ENCODE results near the gene ATP5PD.

DNA sequence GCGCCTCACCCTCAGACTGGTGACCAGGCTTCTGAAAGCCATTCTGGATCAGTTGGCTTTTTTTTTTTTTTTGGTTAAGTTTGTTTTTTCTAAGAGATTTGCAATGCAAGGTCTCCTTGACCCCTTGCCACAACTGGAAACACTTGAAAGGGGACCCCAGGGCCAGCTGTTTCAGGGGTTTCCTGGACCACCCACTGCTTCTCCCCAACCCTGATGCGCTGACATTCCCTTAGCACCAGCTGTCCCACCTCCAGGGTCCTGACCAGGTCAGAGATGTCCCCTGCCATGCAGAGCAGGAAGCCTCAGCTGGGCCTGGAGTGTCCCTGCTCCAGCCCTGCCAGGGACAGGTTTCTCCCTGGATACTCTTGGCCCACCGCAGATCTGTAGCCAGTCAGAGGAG, 42.4 kb downstream of the ATP5PD start:
- TF ChIP-seq, protein P1, sequence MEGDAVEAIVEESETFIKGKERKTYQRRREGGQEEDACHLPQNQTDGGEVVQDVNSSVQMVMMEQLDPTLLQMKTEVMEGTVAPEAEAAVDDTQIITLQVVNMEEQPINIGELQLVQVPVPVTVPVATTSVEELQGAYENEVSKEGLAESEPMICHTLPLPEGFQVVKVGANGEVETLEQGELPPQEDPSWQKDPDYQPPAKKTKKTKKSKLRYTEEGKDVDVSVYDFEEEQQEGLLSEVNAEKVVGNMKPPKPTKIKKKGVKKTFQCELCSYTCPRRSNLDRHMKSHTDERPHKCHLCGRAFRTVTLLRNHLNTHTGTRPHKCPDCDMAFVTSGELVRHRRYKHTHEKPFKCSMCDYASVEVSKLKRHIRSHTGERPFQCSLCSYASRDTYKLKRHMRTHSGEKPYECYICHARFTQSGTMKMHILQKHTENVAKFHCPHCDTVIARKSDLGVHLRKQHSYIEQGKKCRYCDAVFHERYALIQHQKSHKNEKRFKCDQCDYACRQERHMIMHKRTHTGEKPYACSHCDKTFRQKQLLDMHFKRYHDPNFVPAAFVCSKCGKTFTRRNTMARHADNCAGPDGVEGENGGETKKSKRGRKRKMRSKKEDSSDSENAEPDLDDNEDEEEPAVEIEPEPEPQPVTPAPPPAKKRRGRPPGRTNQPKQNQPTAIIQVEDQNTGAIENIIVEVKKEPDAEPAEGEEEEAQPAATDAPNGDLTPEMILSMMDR (IDR thresholded peaks at IDR 0.05; ENCODE audit: low read length): no peak
- no peak for TF ChIP-seq EZH2 (optimal IDR thresholded peaks at IDR 0.05; ENCODE audit: low read depth, low read length)
- no peak for TF ChIP-seq EZH2phosphoT487 (IDR thresholded peaks at IDR 0.05; ENCODE audit: low read length)
